GM21723 (cell line): Measurements from ENCODE around the gene ARSD.
"Not testable (repeated sequence)": the region's sequence is repeated elsewhere in the genome, so short reads cannot be mapped to it uniquely, and the experiment has no call there.

ENCODE experiments used
- ATAC-seq: cut with Tn5 transposase; IDR thresholded peaks from one replicate; pipeline ENCODE4 v1.9.1; 2021; ENCODE audit warnings: mild to moderate bottlenecking, moderate library complexity; ENCODE audit not compliant: unreplicated experiment

ARSD gene

DNA sequence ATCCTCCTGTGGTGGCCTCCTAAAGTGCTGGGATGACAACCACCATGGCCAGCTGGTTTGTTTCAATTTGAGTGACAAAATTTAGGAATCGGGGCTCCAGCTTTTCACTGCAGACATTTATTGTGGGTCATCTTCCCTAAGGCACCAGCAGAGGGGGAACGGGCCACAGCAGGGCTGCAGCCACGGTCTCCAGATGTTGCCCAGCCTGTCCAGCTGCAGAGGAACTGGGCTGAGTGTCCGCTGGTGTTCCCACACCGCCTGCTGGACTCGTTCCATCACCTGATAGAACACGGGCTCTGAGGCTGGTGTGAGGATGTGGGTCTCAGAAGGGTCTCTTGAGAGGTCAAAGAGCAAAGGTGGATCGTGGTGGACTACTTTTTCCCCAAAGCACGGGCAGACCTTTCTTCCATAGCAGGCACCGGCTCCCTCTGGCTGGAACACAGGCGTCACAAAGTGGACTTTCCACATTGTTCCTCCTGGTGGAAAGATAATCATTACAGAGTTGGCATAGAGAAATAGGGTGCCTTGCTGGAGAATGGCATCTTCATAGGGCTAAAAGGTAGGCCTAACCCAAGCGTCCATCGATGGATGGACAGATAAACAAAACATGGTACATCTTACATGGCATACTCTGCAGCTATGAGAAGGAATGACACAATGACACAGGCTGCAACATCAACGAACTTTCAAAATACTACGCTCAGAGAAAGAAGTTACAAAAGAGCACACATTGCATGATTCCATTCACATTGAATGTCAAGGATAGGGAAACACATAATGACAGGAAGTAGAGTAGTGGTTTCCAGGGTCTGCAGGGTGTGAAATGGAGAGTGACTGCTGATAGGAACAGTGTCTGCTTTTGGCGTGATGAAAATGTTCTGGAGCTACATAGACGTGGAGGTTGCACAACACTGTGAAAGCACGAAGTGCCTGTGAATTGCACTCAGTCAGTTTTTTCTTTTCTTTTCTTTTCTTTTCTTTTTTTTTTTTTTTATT lies 5.9 kb upstream of the ARSD start:
- no peak for ATAC-seq

- no peak for ATAC-seq
Observed at GRCh38 chrX:2933125-2933900, 4.2 kb upstream of the ARSD start.

DNA sequence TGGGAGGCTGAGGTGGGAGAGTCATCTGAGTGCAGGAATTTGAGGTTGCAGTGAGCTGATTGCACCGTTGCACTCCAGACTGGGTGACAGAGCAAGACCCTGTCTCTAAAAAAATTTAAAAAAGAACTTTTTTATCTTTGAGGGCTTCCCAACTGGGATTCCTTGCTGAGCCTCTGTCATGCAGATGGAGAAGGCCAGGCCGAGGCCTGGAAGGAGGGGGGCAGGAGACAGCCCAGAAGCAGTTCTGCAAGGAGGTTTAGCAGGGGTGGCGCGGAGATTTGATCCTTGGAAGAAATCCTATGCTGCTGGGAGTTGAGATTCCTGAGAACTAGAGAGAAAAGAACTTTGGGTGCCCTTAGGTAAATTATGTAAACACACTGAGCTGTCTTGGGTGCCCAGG lies 2.5 kb upstream of the ARSD start:
- no peak for ATAC-seq

- no peak for ATAC-seq
Observed at GRCh38 chrX:2931155-2931554, 2.0 kb upstream of the ARSD start.

DNA sequence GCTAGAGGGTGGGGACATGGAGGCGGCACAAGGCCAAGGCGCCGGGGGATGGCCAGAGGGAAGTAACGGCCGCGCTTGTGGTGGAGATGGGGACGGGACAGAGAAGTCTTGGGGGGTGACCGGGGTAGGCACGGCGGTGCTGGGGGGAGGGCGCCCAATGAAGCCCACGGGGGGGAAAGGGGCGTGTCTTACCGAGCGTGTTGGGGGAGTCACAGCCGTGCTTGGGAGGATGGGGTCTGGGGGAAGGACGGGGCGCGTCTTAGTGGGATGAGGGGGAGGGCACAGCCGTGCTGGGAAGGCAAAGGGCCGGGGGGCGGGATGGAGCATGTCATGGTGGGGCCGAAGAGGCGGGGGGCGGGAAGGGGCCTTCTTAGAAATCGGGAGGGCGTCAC lies 952 bp downstream of the ARSD start:
- no peak for ATAC-seq

DNA sequence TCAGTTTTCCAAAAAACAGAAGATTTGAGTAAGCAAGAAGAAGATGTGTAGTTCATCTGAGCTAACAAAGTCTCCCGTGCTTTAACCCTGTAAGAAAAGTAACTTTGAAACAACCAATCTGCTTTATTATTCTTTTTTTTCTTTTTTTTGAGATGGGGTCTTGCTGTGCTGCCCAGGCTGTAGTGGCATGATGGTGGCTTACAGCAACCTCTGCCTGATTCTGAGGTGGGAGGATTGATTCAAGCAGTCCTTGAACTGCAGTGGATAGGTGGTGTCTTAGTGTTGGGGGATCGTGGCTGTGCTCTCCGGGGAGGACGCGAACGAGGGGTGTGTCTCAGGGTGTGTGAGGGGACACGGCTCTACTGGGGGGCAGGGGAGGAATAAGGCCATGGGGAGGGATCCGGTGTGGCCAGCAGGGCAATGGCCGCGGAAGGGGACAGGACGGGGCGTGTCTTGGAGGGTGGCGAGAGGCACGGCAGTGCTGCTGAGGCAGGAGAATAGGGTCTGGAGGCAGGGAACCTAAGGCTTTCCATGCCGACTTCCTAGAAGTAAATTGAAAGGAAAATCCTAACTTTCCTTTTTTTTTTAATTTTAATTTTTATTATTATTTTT lies 2.4 kb downstream of the ARSD start:
- no peak for ATAC-seq

GRCh38 chrX:2926255-2926654 lies 2.9 kb downstream of the ARSD start:
- not testable (repeated sequence) for ATAC-seq

DNA sequence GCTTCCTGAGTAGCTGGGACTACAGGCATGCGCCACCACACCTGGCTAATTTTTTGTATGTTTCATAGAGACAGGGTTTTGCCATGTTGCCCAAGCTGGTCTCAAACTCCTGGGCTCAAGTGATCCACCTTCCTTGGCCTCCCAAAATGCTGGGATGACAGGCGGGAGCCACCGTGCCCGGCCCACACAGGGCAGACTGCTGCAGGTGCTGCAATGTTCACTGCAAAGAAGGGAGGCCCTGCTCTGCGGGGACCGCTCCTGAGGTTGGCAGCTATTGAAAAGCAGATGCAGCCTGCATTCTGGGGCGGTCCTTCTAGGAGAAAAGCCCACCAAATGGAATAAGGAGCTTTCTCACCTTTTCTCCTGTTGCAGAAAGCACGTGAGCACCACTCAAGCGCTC lies 5.0 kb downstream of the ARSD start:
- no peak for ATAC-seq

GRCh38 chrX:2921750-2922149 lies 7.4 kb downstream of the ARSD start:
- no peak for ATAC-seq

GRCh38 chrX:2921193-2921592 lies 7.9 kb downstream of the ARSD start:
- no peak for ATAC-seq

- no peak for ATAC-seq
Observed at GRCh38 chrX:2917767-2918166, 11.4 kb downstream of the ARSD start.

- ATAC-seq, result no peak
Observed at GRCh38 chrX:2913118-2913517, 16.0 kb downstream of the ARSD start.

DNA sequence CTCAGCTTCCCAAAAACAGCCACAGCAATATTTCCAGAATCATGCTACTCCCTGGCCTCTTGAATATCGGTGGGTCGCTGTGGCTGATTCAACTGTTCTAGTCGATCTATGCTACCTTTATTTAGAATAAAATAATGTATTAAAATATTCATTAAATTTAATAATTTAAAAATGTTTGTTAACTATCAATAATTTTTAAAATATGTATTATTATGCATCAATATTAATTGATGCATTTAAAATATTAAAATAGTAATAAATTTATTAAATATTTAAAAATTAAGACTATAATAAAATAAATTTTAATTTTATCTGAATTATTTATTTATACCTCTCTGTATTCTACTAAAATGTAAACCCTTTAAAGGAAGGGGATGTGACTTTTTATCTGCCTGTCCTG lies 19.0 kb downstream of the ARSD start:
- no peak for ATAC-seq

DNA sequence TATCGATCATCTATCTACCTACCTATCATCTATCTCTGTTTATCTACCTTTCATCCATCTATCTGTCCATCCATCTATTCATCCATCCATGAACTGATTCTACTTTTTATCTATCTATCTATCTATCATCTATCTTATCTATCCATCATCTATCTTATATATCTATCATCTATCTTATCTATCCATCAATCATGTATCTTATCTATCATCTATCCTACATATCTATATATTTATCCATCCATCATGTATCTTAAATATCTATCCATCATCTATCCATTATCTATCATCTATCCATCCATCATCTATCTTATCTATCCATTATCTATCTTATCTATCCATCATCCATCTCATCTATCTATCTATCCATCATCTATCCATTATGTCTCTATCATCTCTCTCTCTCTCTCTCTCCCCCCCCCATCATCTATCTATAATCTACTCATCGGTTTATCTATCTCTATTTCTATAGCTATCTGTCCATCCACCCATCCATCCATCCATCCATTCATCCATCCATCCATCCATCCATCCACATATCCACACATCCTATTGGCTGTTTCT lies 20.9 kb downstream of the ARSD start:
- ATAC-seq, result no peak

DNA sequence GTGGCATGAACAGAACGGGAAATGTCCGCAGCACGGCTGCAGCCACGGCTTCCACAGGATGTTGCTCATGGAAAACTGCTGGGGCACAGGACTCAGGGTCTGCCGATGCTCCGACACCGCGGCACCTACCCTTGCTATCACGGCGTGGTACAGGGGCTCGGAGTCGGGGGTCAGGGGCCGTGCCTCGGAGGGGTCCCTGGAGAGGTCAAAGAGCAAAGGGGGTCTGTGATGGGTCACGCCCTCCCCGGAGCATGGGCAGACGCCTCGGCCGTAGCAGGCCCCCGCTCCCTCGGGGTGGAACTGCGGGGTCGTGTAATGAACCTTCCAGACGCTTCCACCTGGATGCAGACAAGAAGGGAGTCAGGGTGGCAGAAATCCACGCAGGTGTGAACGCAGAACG lies 21.8 kb downstream of the ARSD start:
- ATAC-seq, result no peak

DNA sequence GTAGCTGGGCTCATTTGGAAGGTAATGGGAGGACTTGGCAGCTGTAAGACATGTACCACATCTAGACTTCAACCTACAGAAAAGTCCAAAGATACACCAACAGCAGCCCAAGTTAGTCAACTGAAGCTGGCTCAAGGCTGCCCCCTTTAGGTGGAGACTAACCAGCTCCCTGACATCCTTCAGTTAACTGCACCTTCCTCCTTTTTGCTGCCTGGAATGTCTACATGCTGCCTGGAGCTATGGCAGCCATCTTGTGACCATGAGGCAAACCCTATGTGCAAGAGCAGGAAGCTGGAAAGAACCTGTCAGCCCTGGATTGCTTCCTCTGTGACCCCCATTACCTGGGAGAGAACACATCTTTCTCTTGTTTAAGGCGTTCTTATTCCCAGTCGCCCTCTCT lies 25.8 kb downstream of the ARSD start:
- ATAC-seq, result no peak

GRCh38 chrX:2902841-2903240 lies 26.3 kb downstream of the ARSD start:
- ATAC-seq, result no peak

DNA sequence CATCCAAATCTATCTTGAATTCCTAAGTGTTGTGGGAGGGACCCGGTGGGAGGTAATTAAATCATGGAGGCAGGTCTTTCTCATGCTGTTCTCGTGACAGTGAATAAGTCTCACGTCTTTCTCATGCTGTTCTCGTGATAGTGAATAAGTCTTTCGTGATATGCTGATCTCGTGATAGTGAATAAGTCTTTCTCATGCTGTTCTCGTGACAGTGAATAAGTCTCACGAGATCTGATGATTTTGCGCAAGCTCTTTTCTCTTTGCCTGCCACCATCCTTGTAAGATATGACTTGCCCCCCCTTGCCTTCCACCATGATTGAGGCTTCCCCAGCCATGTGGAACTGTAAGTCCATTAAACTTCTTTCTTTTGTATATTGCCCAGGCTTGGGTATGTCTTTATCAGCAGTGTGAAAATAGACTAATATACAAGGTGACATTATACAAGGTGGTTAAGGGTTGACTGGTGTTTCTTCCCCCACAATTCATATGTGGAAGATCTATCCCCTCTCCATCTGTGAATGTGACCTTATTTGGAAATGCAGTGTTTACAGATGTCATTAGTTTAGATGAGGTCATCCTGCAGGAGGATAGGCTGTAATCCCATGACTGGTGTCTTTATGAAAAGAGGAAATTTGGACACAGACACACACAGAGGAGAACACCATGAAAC lies 27.6 kb downstream of the ARSD start:
- no peak for ATAC-seq

DNA sequence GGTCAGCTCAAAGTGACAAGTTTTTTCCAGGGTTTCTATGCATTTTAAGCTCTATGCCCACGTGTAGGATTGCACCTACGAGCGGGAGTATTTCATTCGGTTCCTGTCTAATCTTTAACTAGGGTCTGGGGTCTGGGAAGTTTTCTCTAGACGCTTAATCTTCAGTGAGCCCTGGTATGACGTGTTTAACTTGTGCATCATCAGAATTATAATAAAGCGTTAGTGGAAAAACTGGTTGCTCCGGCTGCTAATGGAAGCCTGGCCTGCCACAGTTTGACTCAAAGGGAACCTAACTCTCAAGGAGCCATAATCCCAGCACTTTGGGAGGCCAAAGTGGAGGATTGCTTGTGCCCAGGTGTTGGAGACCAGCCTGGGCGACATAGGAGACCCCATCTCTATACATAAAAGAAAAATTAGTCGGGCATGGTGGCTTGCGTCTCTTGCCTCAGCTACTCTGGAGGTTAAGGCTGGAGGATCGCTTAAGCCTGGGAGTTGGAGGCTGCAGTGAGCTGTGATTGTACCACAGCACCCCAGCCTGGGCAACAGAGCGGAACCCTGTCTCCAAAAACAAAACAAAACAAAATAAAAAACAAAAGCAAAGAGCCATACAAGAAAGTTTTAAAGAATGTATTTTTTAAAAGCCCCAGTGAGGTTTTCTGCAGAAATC lies 30.2 kb downstream of the ARSD start:
- ATAC-seq, result no peak
